GM21526 (cell line): ENCODE data around the gene OTOF.
"Not testable (repeated sequence)": the region's sequence is repeated elsewhere in the genome, so short reads cannot be mapped to it uniquely, and the experiment has no call there.

ENCODE experiments used
- ATAC-seq: cut with Tn5 transposase; IDR thresholded peaks from one replicate; pipeline ENCODE4 v1.9.1; 2021; ENCODE audit warnings: moderate library complexity; ENCODE audit not compliant: unreplicated experiment, low FRiP score

Gene OTOF

GRCh38 chr2:26481706-26482105 lies 3.8 kb upstream of the OTOF start:
- ATAC-seq, result no peak

- ATAC-seq, result no peak
Measured at GRCh38 chr2:26480566-26481423, 2.9 kb upstream of the OTOF start.

GRCh38 chr2:26479789-26480565 lies 2.1 kb upstream of the OTOF start:
- ATAC-seq, result no peak

- ATAC-seq, result no peak
Measured at GRCh38 chr2:26479131-26479788, 1.3 kb upstream of the OTOF start.

GRCh38 chr2:26478366-26478765 lies 442 bp upstream of the OTOF start:
- no peak for ATAC-seq

GRCh38 chr2:26477126-26477910 lies 606 bp downstream of the OTOF start:
- ATAC-seq, result no peak

GRCh38 chr2:26475832-26476501 lies 2.0 kb downstream of the OTOF start:
- no peak for ATAC-seq

GRCh38 chr2:26475037-26475436 lies 2.9 kb downstream of the OTOF start:
- ATAC-seq, result no peak

- no peak for ATAC-seq
Measured at GRCh38 chr2:26474261-26474785, 3.6 kb downstream of the OTOF start.

- ATAC-seq, result no peak
Measured at GRCh38 chr2:26473796-26474195, 4.1 kb downstream of the OTOF start.

- ATAC-seq, result no peak
Measured at GRCh38 chr2:26472821-26473655, 4.9 kb downstream of the OTOF start.

- ATAC-seq, result no peak
Measured at GRCh38 chr2:26471766-26472706, 5.9 kb downstream of the OTOF start.

GRCh38 chr2:26471289-26471688 lies 6.6 kb downstream of the OTOF start:
- no peak for ATAC-seq

- ATAC-seq, result no peak
Measured at GRCh38 chr2:26470601-26471260, 7.2 kb downstream of the OTOF start.

GRCh38 chr2:26469955-26470354 lies 8.0 kb downstream of the OTOF start:
- ATAC-seq, result no peak

GRCh38 chr2:26469092-26469710 lies 8.7 kb downstream of the OTOF start:
- no peak for ATAC-seq

- ATAC-seq, result not testable (repeated sequence)
Measured at GRCh38 chr2:26468544-26468943, 9.4 kb downstream of the OTOF start.
